Progenitor cell of endocrine pancreas (in vitro differentiated cells): ENCODE results near the gene MRPL16. TPM values are rescaled to one million over a fixed set of nuclear protein-coding genes. Genes with fewer than 3 reads are reported as not detected.

ENCODE experiments used
- DNase-seq: peaks from one replicate; pipeline ENCODE4 v3.0.0; 2021; ENCODE audit warnings: low spot score; ENCODE audit not compliant: unreplicated experiment
- H3K27ac Mint-ChIP-seq: 2 replicates; pipeline ENCODE4 v1.8.0; 2021; ENCODE audit warnings: mild to moderate bottlenecking, moderate library complexity, mixed read lengths
- H3K27me3 Mint-ChIP-seq: 2 replicates; pipeline ENCODE4 v1.8.0; 2021; ENCODE audit warnings: mixed read lengths
- H3K36me3 Mint-ChIP-seq: 2 replicates; pipeline ENCODE4 v1.8.0; 2022; ENCODE audit warnings: mixed read lengths; ENCODE audit not compliant: insufficient read depth
- H3K4me1 Mint-ChIP-seq: 2 replicates; pipeline ENCODE4 v1.8.0; 2021; ENCODE audit warnings: low read depth, mixed read lengths
- H3K4me3 Mint-ChIP-seq: 2 replicates; pipeline ENCODE4 v1.8.0; 2021; ENCODE audit warnings: low read depth, mild to moderate bottlenecking, moderate library complexity, mixed read lengths
- H3K9me3 Mint-ChIP-seq: 2 replicates; pipeline ENCODE4 v1.8.0; 2021; ENCODE audit warnings: low read depth, mixed read lengths
- total RNA-seq: library from RNA; stranded (reverse); gene quantifications from 2 replicates; pipeline ENCODE4 v1.2.1, GENCODE V29; 2021
- TF ChIP-seq, protein P1 (sequence below): fragments of 200-600 bp; sonication (generic); IDR thresholded peaks from one replicate; pipeline ENCODE4 v1.5.0; 2021; ENCODE audit warnings: antibody characterized with exemption, mild to moderate bottlenecking; ENCODE audit not compliant: unreplicated experiment

The MRPL16 gene
- total RNA-seq, 1 donor from 2014 or later: 44.7 TPM

DNA sequence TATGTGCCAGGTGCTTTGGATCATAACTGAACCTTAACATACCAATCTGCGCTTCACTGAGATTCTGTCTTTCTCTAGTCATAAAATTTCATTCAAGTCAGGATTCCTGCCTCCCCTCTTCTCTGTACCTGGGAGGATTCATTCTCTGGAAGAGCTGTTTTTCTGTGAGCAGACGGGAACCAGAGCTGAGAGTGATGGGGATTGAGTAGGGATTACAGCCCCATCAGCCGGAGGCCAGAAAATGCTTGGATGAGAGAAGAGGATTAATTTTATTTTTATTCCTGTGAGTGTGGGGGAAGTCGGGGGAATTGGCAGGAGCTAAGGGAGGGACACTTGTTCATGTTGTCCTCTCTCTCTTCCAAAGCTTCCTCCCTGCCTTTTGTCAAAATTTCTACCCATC is 50.7 kb downstream of the MRPL16 start:
- H3K4me1 Mint-ChIP-seq: peaks cover 37% of the 10 kb centered on the region
- no peaks in the 10 kb centered on the region for H3K9me3 Mint-ChIP-seq
- TF ChIP-seq, protein P1, sequence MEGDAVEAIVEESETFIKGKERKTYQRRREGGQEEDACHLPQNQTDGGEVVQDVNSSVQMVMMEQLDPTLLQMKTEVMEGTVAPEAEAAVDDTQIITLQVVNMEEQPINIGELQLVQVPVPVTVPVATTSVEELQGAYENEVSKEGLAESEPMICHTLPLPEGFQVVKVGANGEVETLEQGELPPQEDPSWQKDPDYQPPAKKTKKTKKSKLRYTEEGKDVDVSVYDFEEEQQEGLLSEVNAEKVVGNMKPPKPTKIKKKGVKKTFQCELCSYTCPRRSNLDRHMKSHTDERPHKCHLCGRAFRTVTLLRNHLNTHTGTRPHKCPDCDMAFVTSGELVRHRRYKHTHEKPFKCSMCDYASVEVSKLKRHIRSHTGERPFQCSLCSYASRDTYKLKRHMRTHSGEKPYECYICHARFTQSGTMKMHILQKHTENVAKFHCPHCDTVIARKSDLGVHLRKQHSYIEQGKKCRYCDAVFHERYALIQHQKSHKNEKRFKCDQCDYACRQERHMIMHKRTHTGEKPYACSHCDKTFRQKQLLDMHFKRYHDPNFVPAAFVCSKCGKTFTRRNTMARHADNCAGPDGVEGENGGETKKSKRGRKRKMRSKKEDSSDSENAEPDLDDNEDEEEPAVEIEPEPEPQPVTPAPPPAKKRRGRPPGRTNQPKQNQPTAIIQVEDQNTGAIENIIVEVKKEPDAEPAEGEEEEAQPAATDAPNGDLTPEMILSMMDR: no peak
- H3K36me3 Mint-ChIP-seq: peaks cover 3% of the 10 kb centered on the region
- no peak for DNase-seq
- no peak overlapping the region for H3K4me3 Mint-ChIP-seq
- H3K27ac Mint-ChIP-seq: peak overlapping the region; percentile 9
- H3K27me3 Mint-ChIP-seq: no peaks in the 10 kb centered on the region

DNA sequence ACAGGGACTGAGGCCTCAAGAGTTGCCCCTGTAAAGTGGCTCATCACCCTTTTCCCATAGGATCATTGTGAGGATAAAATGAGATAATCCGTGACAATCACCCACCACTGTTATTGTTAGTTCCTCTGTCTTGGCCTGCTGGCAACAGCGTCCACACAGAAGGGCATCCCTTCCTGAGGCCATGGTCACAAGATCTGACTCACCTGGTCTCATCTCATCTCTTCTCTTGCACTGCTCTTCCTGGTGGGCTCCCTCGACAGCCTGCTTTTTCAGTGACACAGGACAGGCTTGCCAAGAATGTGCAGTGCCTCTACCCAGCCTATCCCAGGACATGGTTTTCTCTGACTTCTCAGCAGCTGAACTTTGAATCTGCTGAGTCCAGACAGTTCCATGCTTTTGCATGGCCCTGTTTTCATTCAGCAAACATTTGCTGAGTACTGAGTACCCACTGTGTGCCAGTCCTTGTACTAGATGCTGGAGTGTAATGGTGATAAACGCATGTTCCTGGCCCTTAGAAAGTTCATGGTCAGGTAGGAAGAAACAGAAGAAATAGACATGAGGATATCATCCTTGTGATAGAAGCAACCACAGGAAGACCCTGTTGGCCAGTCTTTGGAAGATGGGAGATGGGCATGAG is 52.1 kb downstream of the MRPL16 start:
- Mint-ChIP-seq H3K36me3 (peaks cover 3% of the 10 kb centered on the region), H3K4me3 (peak overlapping the region; percentile 96), H3K9me3 (no peaks in the 10 kb centered on the region), H3K27ac (no peak overlapping the region), H3K4me1 (peaks cover 35% of the 10 kb centered on the region), H3K27me3 (no peaks in the 10 kb centered on the region)
- no peak for DNase-seq
- TF ChIP-seq, protein P1: no peak

DNA sequence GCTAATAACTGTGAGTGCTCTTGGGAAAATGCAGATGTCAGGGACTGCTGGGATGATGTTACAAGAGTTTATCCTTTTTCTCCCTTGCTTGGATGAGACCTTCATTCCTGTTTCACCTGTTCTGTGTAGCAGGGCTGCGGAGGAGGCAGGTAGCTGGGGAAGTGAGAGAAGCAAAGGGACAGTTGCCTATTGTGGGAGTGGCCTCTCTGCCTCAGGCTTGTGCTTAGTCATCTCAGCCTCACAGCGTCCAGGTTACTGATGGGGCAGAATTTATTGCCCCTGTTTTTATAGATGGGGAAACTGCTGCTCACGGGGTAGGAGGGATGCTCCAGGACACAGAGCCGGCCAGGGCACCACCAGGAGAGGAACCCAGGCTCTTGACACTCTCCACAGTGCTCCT is 53.7 kb downstream of the MRPL16 start:
- no peaks in the 10 kb centered on the region for H3K36me3 Mint-ChIP-seq
- peak overlapping the region; percentile 96 for H3K4me3 Mint-ChIP-seq
- peaks cover 35% of the 10 kb centered on the region for H3K4me1 Mint-ChIP-seq
- H3K27me3 Mint-ChIP-seq: no peaks in the 10 kb centered on the region
- TF ChIP-seq, protein P1: no peak
- no peaks in the 10 kb centered on the region for H3K9me3 Mint-ChIP-seq
- peak overlapping the region; percentile 97 for H3K27ac Mint-ChIP-seq
- no peak for DNase-seq

DNA sequence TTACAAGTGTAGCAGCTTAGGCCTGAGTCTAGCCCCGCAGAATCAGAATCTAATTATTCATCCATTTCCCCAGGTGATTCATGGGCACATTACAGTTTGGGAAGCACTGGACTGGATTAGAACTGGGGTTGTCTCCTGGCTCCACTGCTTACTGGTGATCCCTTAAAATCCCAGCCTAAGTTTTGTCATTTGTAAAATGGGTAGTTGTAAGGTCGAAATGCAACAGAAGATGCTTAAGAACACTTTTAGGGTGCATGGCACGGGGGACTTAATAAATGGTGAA is 54.1 kb downstream of the MRPL16 start:
- no peak for DNase-seq
- Mint-ChIP-seq H3K4me3 (peak overlapping the region; percentile 96), H3K4me1 (peaks cover 35% of the 10 kb centered on the region), H3K27ac (peak overlapping the region; percentile 97), H3K9me3 (no peaks in the 10 kb centered on the region), H3K27me3 (no peaks in the 10 kb centered on the region), H3K36me3 (no peaks in the 10 kb centered on the region)
- TF ChIP-seq, protein P1: no peak

Other genes with a start within 250 kb of the MRPL16 start
- gene OSBP, start 195.0 kb downstream of the MRPL16 start, total RNA-seq: 42.7 and 46.1 TPM in 2 replicates
- gene PATL1, start 141.7 kb downstream of the MRPL16 start, total RNA-seq: 43.0 and 43.7 TPM in 2 replicates
- not detected in 2 replicates for gene OR10V1, start 96.9 kb downstream of the MRPL16 start, total RNA-seq
- gene STX3, start 55.4 kb downstream of the MRPL16 start, total RNA-seq: 91.5 and 113 TPM in 2 replicates
- gene CBLIF, start 34.7 kb upstream of the MRPL16 start, total RNA-seq: 17.9 and 27.1 TPM in 2 replicates
- gene TCN1, start 55.7 kb upstream of the MRPL16 start, total RNA-seq: 3.2 and 3.5 TPM in 2 replicates
- 0.49 TPM in 1 of 2 replicates, not detected in the other for gene OOSP3, start 68.0 kb upstream of the MRPL16 start, total RNA-seq
- gene OOSP1, start 127.7 kb upstream of the MRPL16 start, total RNA-seq: not detected in 2 replicates
- gene OOSP4A, start 153.3 kb upstream of the MRPL16 start, total RNA-seq: not detected in 2 replicates
- not detected in 2 replicates for gene OOSP4B, start 206.4 kb upstream of the MRPL16 start, total RNA-seq
- gene OOSP2, start 229.6 kb upstream of the MRPL16 start, total RNA-seq: not detected in 2 replicates
- not detected in 2 replicates for gene MS4A3, start 245.9 kb upstream of the MRPL16 start, total RNA-seq